ENCODE results near the gene FRMD7.
"Not testable (repeated sequence)": the region's sequence is repeated elsewhere in the genome, so short reads cannot be mapped to it uniquely, and the experiment has no call there.

The FRMD7 gene

GRCh38 chrX:132127743-132128142 is at the start of gene FRMD7:
Gene FRMD7, minus strand, starts transcription at chrX:132128020. Its CDS starts 176 bp downstream, at chrX:132127844.
- DNase-seq = no peak

DNA sequence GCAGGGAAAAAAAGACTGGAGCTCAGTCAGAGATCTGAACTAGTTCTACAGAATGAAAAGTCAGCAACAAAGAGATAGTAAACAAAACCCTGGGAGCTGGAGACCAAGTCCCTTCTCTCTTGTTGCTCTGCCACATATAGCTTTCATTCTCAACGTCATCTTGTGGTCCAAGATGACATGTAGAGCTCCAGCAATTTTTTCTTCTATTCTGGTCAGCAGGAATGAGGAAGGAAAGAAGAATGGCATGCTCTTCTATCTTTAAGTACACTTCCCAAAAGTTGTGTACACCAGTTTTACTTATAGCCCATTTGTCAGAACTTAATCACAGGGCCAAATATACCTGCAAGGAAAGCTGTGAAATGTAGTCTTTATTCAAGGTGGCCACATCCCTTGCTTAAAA is 45.8 kb upstream of the FRMD7 start:
- DNase-seq = no peak

GRCh38 chrX:132171881-132172280 is 44.1 kb upstream of the FRMD7 start:
- no peak for DNase-seq

DNA sequence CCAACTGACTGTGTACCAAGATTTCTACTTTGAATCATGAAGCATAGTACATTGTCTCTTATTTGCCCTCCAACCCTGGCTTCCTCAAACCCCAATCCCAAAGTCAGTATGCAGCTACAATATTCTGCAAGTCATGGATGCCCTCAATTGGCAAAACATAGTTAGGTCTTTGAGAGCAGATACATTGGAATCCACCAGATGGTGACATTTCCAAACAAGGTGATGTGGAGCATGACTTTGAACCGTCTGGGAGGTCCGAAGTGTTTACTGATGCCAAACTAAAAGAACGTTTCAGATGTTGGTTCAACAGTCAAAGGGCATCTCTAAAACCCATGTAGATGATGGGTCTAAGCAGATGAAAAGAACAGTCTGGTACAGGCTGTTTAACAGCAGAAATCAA is 43.7 kb upstream of the FRMD7 start:
- DNase-seq = no peak

- DNase-seq = no peak
These were observed 41.7 kb upstream of the FRMD7 start for GRCh38 chrX:132169554-132169953.

- DNase-seq = no peak
These were observed 37.8 kb upstream of the FRMD7 start for GRCh38 chrX:132165651-132166050.

- DNase-seq = no peak
These were observed 37.2 kb upstream of the FRMD7 start for GRCh38 chrX:132165005-132165404.

GRCh38 chrX:132163094-132163493 is 35.3 kb upstream of the FRMD7 start:
- DNase-seq = not testable (repeated sequence)

- no peak for DNase-seq
These were observed 25.3 kb upstream of the FRMD7 start for GRCh38 chrX:132153166-132153565.

DNA sequence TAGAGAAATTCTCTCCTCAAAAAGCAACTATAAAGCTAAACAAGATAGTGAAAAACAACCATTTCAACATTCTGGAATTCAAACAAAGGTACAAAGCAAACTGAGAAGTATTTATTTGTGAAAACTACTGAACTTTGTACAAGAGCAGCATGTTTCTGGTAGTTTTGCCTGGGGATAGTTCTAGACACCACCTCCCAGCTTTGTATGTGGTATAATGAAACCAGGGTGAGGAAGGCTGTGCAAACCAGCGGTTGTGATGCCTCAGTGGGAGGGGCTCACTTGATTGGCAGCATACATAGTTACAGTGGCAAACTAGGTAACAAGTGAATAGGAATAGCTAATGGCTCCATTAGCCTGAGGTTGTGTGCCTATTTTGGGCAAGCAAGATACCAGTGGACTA is 18.6 kb upstream of the FRMD7 start:
- no peak for DNase-seq

DNA sequence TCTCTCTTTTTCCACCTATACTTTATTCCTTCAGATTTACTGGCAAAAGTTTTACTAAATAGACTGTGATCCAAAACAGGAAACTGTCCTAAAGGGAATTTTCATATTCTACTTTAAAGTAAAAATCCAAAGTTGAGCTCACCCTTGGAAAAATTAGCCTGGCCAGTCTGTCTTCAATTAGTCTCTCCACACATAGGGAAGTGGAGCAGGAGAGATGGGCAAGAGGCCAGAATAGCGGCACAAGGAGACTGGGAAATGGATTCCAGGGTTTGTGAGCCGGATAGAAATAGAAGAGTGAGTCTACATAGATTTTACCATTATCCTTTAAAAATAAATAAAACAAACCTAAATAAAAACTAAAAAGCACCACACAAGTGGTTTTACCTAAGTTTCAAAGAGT is 16.2 kb upstream of the FRMD7 start:
- no peak for DNase-seq

DNA sequence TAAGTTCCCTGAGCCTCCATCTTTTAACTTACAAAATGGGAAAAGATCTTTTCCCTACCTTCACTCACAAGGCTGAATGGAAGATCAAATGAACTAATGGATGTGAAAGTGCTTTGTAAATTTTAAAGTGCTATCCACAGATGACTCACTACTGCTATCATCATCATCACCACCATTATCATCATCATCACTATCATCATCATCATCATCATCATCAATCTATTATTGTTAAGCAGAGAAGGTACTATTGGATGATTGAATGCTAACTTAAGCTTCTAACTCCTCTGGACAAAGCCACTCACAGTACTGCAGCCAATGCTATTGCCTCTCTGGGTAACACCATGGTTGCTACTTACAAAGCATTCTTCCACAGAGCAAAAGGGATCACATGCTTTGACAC is 1.9 kb downstream of the FRMD7 start:
- no peak for DNase-seq

DNA sequence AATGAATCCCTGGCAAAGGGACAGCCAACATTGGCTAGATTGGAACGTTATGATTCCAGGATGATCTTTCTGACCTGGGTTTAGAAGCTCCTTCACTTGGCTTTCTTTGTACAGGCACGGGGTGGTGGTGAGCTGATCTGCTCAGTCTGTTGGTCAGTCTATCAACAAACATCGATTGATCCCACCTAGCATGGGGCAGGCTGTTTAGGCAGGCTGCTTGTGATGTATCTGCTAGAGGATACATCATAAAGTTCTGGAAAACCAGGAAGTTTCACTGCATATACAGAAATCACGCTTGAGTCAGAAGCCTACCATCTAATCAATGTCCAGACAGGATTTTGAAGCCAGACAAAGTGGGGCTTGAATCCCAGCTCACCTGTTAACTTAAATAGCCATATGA is 6.9 kb downstream of the FRMD7 start:
- DNase-seq = no peak

GRCh38 chrX:132119821-132120515 is 7.9 kb downstream of the FRMD7 start:
- DNase-seq = no peak

DNA sequence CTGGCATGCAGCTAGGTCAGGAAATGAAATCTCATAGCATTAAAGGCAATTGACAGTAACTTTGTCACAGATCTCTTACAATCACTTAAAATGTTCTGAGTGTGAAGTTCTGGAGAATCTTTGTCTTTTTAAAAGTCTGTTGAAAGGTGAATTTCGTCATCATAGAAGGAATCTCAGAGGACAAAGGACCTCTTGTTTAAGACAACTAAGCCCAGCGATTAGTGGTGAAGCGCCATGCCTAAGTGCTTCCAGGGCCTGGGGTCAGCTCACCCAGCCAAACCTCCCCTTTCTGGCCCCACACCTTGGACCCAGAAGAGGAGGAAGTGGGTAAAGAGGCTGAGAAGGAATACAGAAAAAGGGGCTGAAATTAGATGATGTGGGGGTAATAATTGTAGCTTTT is 8.5 kb downstream of the FRMD7 start:
- no peak for DNase-seq

GRCh38 chrX:132118358-132118757 is 9.5 kb downstream of the FRMD7 start:
- no peak for DNase-seq

GRCh38 chrX:132115792-132116191 is 12.0 kb downstream of the FRMD7 start:
- DNase-seq = no peak

DNA sequence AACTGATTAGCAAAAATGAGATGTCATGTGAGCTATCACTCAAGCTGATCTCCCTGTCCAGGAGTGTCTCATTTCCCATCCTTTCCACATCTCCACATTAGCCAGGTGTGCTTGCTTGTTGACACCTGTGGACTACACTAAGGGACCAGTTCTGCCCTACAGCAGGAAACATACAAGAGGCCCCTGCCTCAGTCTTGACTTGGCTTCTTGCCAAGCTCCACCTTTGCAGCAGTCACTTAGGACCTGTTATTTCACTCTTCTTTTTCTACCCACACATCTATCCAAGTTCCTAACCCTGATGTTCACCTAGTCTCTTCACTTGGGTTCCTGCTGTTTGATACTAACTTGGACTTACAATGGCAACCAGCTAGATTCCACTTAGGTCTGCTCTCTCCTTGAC is 13.2 kb downstream of the FRMD7 start:
- DNase-seq = no peak

- no peak for DNase-seq
These were observed 20.5 kb downstream of the FRMD7 start for GRCh38 chrX:132107291-132107690.

- no peak for DNase-seq
These were observed 26.0 kb downstream of the FRMD7 start for GRCh38 chrX:132101799-132102198.

GRCh38 chrX:132101206-132101605 is 26.6 kb downstream of the FRMD7 start:
- DNase-seq = no peak

- not testable (repeated sequence) for DNase-seq
These were observed 29.1 kb downstream of the FRMD7 start for GRCh38 chrX:132098704-132099103.

GRCh38 chrX:132094164-132094563 is 33.7 kb downstream of the FRMD7 start:
- no peak for DNase-seq

DNA sequence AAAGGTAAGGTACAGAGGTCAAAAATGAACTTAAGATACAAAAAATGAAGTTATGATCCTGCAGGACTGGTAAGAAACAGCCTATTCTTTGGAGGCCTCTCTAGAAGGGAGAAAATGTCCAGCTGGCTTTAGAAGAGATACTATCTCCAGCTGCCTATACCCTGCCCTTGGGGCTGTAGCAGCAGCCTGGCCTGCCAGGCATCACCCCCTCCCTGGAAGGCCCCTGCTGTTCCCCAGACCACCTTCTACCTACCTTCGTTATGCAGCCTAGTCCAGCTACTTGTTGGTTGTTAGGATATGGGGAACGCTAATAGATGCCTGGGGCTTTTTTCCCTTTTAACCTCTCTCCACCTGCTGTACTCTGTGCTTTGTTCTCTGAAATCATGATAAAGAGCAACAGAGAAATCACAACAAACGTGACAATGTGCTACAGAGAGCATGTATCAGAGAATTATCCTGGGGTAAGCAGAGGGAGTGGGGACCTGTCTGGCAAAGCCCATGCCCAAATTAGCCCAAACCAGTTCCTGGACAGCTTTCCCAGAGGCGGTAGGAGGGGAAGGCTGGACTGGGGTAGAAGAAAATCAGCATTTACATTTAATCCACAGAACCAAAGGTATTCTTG is 34.5 kb downstream of the FRMD7 start:
- no peak for DNase-seq
